Peyer's patch (tissue), 4 donors: ENCODE measurements around the gene STRADB. TPM values are rescaled to one million over a fixed set of nuclear protein-coding genes. Genes with fewer than 3 reads are reported as not detected.
A peak's percentile ranks its signal among the peaks of the same experiment; 100 is the strongest.

ENCODE experiments used
- DNase-seq, 3 donors: peaks; one replicate each; pipeline ENCODE4 v3.0.0-alpha.2; 2017 to 2019
- H3K27ac ChIP-seq, 4 donors: fragments of 200-600 bp; sonication (generic); one replicate each; pipeline ENCODE4 v1.5.1; 2016 to 2019
- H3K27me3 ChIP-seq, 2 donors: fragments of 200-600 bp; sonication (generic); one replicate each; pipeline ENCODE4 v1.5.1; 2019
- H3K36me3 ChIP-seq, 3 donors: fragments of 200-600 bp; sonication (generic); one replicate each; pipeline ENCODE4 v1.5.1; 2016 to 2019
- H3K4me1 ChIP-seq, 4 donors: fragments of 200-600 bp; sonication (generic); one replicate each; pipeline ENCODE4 v1.5.1; 2016 to 2019
- H3K4me3 ChIP-seq, 4 donors: fragments of 200-600 bp; sonication (generic); 1 replicate in 3 of 4; 2 replicates in 1 of 4; pipeline ENCODE4 v1.5.1; 2016 to 2019; ENCODE audit warnings: mild to moderate bottlenecking in 1 of 4
- H3K9me3 ChIP-seq, 4 donors: fragments of 200-600 bp; sonication (generic); one replicate each; pipeline ENCODE4 v1.5.1; 2016 to 2019; ENCODE audit warnings: mild to moderate bottlenecking in 1 of 4
- CTCF ChIP-seq, 6 experiments: fragments of 450-650 bp in 4 of 6; fragments of 200-600 bp in 2 of 6; sonication (generic) in 1 of 6; IDR thresholded peaks; one replicate each; pipeline ENCODE4 v1.5.1; 2017 to 2019; ENCODE audit warnings: antibody characterized with exemption in 6 of 6, mild to moderate bottlenecking in 3 of 6, moderate library complexity in 1 of 6
- POLR2A ChIP-seq, 2 donors: fragments of 450-650 bp; IDR thresholded peaks; one replicate each; pipeline ENCODE4 v1.5.1; 2017; ENCODE audit warnings: antibody characterized with exemption in 2 of 2, mild to moderate bottlenecking in 2 of 2, moderate library complexity in 2 of 2
- total RNA-seq, 4 donors: library from RNA; depleted of rRNA; stranded (reverse); fragments of >200 nt; gene quantifications; one replicate each; pipeline ENCODE4 v1.1.0, GENCODE V29; 2016

The STRADB gene
- total RNA-seq, 4 donors from 2014 or later = 21.5 to 137 (median 109) TPM

DNA sequence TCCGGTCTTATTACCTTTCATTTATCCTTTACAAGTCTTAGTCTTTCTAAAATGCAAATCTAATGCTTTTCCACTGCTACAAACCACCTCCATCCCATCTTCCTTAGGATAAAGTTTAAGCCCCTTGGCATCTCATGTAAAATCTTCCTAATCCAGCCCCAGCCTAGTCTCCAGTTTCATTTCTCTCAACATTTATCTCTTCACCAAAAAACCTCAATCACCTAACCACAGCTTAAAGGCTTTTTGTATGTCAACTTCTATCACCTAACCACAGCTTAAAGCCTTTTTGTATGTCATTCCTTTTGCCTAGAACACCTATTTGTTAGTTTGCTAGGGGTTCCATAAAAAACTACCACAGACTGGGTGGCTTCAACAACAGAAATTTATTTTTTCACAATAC lies 4.5 kb upstream of the STRADB start:
- Histone ChIP-seq H3K4me3 (no peak overlapping the region), H3K9me3 (no peaks in the 10 kb centered on the region), H3K27me3 (no peaks in the 10 kb centered on the region), H3K4me1 (peaks cover 0 to 33% (median 8%) of the 10 kb centered on the region in 4 donors), H3K36me3 (no peaks in the 10 kb centered on the region), H3K27ac (peak overlapping the region in 1 of 4 donors; percentile 73)
- TF ChIP-seq CTCF (IDR thresholded peaks at IDR 0.05) = no peak
- no peak for TF ChIP-seq POLR2A (IDR thresholded peaks at IDR 0.05)
- DNase-seq = no peak

GRCh38 chr2:201448061-201448460 lies 3.5 kb upstream of the STRADB start:
- no peak for DNase-seq

GRCh38 chr2:201448701-201449100 lies 2.8 kb upstream of the STRADB start:
- H3K36me3 ChIP-seq = no peaks in the 10 kb centered on the region
- H3K4me1 ChIP-seq = peaks cover 0 to 38% (median 8%) of the 10 kb centered on the region in 4 donors
- H3K27ac ChIP-seq = peak overlapping the region in 2 of 4 donors; percentile 32 to 73
- H3K27me3 ChIP-seq = no peaks in the 10 kb centered on the region
- DNase-seq = peak in 1 of 3 donors; percentile 69
- H3K4me3 ChIP-seq = no peak overlapping the region
- no peak for TF ChIP-seq CTCF (IDR thresholded peaks at IDR 0.05)
- TF ChIP-seq POLR2A (IDR thresholded peaks at IDR 0.05) = no peak
- H3K9me3 ChIP-seq = no peaks in the 10 kb centered on the region

More at GRCh38 chr2:201448061-201448460, 3.5 kb upstream of the STRADB start:
- Histone ChIP-seq H3K27ac (peak overlapping the region in 2 of 4 donors; percentile 32 to 73), H3K27me3 (no peaks in the 10 kb centered on the region), H3K36me3 (no peaks in the 10 kb centered on the region), H3K9me3 (no peaks in the 10 kb centered on the region), H3K4me3 (peak overlapping the region in 1 of 4 donors; percentile 23), H3K4me1 (peaks cover 0 to 38% (median 8%) of the 10 kb centered on the region in 4 donors)
- TF ChIP-seq POLR2A (IDR thresholded peaks at IDR 0.05) (no peak), CTCF (IDR thresholded peaks at IDR 0.05) (no peak)

DNA sequence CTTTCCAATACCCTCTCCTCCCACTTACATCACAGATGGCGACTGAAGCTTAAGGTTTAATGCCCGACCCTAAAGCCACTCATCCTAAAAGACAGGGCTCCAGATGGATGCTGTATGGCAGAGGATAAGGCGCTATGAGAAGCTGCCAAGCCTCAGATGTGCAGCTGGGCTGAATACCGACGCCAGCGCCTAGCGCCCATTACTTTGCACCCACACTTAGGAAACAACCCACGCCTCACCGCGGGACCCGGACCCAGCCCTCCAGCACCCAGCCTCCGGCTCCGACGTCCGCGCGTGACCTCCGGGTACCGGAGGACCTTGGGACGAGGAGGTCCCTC lies 617 bp upstream of the STRADB start:
- Histone ChIP-seq H3K4me3 (peak overlapping the region; percentile 57 to 98 (median 84)), H3K27ac (peak overlapping the region; percentile 78 to 95 (median 93)), H3K36me3 (peaks cover 0 to 4% (median 0%) of the 10 kb centered on the region in 3 donors), H3K27me3 (no peaks in the 10 kb centered on the region), H3K4me1 (peaks cover 0 to 43% (median 8%) of the 10 kb centered on the region in 4 donors), H3K9me3 (no peaks in the 10 kb centered on the region)
- no peak for DNase-seq
- TF ChIP-seq POLR2A (IDR thresholded peaks at IDR 0.05) = no peak

DNA sequence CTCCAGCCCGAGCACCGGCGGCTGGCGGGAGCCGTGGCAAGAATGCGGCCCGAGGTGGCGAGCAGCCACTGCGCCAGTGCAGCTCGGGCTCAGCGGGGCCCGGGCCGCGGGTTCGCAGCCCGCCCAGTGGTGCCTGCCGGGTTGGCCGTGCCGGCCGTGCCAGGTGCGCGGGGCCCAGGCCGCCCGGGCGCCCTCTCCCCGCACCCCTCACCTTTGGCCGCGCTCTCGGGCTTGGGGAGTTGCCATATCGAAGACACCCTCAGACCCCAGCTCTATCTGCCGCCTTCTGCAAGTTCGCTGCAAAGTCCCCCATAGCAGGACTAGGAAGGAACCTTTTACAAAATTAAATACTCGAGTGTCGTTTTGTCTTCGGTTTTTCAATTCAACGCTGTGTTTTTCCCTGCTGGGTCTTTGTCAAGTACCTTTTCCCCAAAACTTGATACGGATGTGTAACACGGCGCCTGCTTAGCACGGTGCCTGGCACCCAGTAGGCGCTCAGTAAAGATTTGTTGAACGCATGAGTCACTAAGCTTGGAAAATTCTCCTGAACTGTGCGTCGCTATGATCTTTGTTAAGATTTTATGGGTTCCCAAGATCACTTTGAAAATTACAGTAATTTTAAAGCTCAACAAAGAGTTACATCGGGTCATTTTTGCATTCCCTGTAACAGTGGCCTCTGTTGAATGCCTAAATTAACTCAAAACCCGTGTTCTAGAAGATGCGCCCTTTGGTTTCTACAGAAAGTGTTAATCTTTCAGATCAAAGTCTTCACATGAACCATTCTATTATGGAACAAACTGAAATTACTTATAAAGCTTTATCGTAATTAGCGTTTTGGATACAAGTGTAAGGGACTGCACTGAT lies 750 bp downstream of the STRADB start:
- Histone ChIP-seq H3K27ac (peak overlapping the region; percentile 78 to 95 (median 93)), H3K9me3 (no peaks in the 10 kb centered on the region), H3K27me3 (no peaks in the 10 kb centered on the region), H3K36me3 (peaks cover 0 to 4% (median 0%) of the 10 kb centered on the region in 3 donors), H3K4me1 (peaks cover 0 to 37% (median 5%) of the 10 kb centered on the region in 4 donors), H3K4me3 (peak overlapping the region; percentile 57 to 98 (median 84))
- no peak for DNase-seq
- TF ChIP-seq POLR2A (IDR thresholded peaks at IDR 0.05) (no peak), CTCF (IDR thresholded peaks at IDR 0.05) (peak in 1 of 6 experiments; percentile 1)
